Cardiac muscle cell (in vitro differentiated cells and primary cell): Measurements from ENCODE around the gene CASP6. TPM values are rescaled to one million over a fixed set of nuclear protein-coding genes. Genes with fewer than 3 reads are reported as not detected.
"Not testable (repeated sequence)": the region's sequence is repeated elsewhere in the genome, so short reads cannot be mapped to it uniquely, and the experiment has no call there.

Experiments used
- DNase-seq, 2 donors: peaks; one replicate each; pipeline versions ENCODE4 v3.0.0 to v3.0.0-alpha.2; 2010 to 2017; ENCODE audit warnings: low read depth in 1 of 2, low spot score in 1 of 2
- H3K27ac ChIP-seq: fragments of 200-600 bp; sonication (generic); 2 replicates; pipeline ENCODE4 v1.5.1; 2016
- H3K27me3 ChIP-seq: fragments of 200-600 bp; sonication (generic); 2 replicates; pipeline ENCODE4 v1.6.0; 2016; ENCODE audit warnings: control low read depth
- H3K36me3 ChIP-seq: fragments of 200-600 bp; sonication (generic); 2 replicates; pipeline ENCODE4 v1.5.1; 2016; ENCODE audit warnings: control low read depth
- H3K4me1 ChIP-seq: fragments of 200-600 bp; sonication (generic); 2 replicates; pipeline ENCODE4 v1.8.1; 2017; ENCODE audit warnings: low read depth, mild to moderate bottlenecking, mixed run types
- H3K4me3 ChIP-seq: fragments of 200-600 bp; sonication (generic); 2 replicates; pipeline ENCODE4 v1.5.1; 2016; ENCODE audit warnings: mild to moderate bottlenecking
- H3K9me3 ChIP-seq: fragments of 200-600 bp; sonication (generic); 2 replicates; pipeline ENCODE4 v1.5.1; 2017; ENCODE audit warnings: low read depth, mild to moderate bottlenecking, control low read depth
- polyA plus RNA-seq: library from polyadenylated mRNA; unstranded; fragments of >200 nt; fragmentation: Nextera tagmentation; extraction: Ambion mirVana; gene quantifications from 2 replicates; pipeline ENCODE4 v1.2.1, GENCODE V29; 2016
- total RNA-seq: library from RNA; depleted of rRNA; stranded (reverse); fragments of >200 nt; gene quantifications from 2 replicates; pipeline ENCODE4 v1.2.3, GENCODE V29; 2016
- TF ChIP-seq, protein P1 (sequence below): IDR thresholded peaks from 2 replicates; pipeline ENCODE4 v1.5.1; 2012; ENCODE audit warnings: low read depth, mild to moderate bottlenecking, low read length

CASP6 gene
- total and polyA plus RNA-seq, 2 experiments from 2014 or later, result 28.9 to 45.6 TPM

DNA sequence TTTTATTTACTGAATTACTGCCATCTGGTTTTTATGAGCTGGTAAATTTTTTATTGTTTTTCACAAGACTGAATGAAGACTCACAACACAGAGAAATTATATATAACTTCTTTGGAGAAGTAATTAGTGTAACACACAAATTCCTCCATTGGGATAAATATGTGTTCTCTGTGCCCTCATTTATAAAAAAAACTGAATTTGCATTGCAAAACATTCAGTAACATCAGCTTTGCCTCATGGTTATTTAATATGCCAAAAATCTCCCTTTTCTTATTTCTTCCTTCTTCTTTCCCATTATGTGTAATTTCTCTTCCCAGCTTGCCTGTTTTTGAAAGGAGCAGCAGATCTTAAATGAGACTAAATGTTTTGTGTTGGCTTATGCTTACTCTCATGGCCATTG lies 18.5 kb downstream of the CASP6 start:
- Histone ChIP-seq H3K27ac (no peak overlapping the region), H3K9me3 (no peaks in the 10 kb centered on the region), H3K36me3 (peaks cover 3% of the 10 kb centered on the region), H3K4me3 (no peak overlapping the region), H3K4me1 (no peaks in the 10 kb centered on the region), H3K27me3 (no peaks in the 10 kb centered on the region)
- TF ChIP-seq, protein P1, sequence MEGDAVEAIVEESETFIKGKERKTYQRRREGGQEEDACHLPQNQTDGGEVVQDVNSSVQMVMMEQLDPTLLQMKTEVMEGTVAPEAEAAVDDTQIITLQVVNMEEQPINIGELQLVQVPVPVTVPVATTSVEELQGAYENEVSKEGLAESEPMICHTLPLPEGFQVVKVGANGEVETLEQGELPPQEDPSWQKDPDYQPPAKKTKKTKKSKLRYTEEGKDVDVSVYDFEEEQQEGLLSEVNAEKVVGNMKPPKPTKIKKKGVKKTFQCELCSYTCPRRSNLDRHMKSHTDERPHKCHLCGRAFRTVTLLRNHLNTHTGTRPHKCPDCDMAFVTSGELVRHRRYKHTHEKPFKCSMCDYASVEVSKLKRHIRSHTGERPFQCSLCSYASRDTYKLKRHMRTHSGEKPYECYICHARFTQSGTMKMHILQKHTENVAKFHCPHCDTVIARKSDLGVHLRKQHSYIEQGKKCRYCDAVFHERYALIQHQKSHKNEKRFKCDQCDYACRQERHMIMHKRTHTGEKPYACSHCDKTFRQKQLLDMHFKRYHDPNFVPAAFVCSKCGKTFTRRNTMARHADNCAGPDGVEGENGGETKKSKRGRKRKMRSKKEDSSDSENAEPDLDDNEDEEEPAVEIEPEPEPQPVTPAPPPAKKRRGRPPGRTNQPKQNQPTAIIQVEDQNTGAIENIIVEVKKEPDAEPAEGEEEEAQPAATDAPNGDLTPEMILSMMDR, result no peak
- DNase-seq, result no peak

DNA sequence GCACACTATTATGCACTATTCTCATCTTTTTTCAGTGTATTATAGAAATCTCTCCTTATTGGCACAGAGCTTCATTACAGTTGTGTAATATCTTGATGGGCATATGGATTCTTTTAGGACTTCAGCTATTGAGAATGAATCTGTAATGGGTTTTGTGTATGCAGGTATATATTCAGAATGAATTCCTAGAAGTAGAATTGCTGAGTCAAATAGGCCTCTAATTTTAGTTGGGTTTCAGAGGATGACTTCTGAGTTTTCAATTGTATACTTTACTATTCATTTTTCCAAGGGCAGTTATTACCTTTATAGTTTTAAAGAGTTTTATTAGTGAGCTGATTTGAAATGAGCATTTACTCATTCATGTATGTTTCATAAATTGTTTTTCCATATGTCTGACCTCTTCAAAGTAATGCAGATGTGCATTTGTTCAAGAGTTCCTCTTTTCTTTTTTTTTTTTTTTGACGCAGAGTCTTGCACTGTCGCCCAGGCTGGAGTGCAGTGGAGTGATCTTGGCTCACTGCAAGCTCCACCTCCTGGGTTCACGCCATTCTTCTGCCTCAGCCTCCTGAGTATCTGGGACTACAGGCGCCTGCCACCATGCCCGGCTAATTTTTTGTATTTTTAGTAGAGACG lies 19.5 kb downstream of the CASP6 start:
- Histone ChIP-seq H3K27me3 (no peaks in the 10 kb centered on the region), H3K36me3 (peaks cover 3% of the 10 kb centered on the region), H3K4me3 (no peak overlapping the region), H3K9me3 (no peaks in the 10 kb centered on the region), H3K27ac (no peak overlapping the region), H3K4me1 (no peaks in the 10 kb centered on the region)
- DNase-seq, result no peak
- TF ChIP-seq, protein P1, result no peak

DNA sequence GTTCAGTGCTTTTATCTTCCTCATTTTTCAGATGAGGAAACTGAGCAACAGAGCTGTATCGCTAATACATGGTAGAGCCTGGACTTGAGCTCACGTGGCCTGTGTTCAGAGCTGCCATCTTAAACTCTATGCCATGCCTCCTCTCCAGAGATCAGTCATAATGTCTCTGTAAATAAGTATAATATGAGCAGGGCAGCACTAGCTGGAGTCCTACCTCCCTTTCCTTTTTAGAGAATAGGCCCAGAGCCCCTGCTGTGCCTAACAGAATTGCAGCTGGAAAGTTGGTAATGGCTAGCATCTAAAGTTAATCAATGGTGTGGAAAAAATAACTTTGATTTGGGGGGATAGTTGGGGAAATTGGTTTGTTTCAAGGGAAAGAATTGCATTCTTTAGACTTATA lies 20.4 kb downstream of the CASP6 start:
- H3K9me3 ChIP-seq, result no peaks in the 10 kb centered on the region
- H3K4me3 ChIP-seq, result no peak overlapping the region
- no peaks in the 10 kb centered on the region for H3K4me1 ChIP-seq
- DNase-seq, result no peak
- no peak overlapping the region for H3K27ac ChIP-seq
- TF ChIP-seq, protein P1, result no peak
- H3K27me3 ChIP-seq, result no peaks in the 10 kb centered on the region
- H3K36me3 ChIP-seq, result peaks cover 3% of the 10 kb centered on the region

DNA sequence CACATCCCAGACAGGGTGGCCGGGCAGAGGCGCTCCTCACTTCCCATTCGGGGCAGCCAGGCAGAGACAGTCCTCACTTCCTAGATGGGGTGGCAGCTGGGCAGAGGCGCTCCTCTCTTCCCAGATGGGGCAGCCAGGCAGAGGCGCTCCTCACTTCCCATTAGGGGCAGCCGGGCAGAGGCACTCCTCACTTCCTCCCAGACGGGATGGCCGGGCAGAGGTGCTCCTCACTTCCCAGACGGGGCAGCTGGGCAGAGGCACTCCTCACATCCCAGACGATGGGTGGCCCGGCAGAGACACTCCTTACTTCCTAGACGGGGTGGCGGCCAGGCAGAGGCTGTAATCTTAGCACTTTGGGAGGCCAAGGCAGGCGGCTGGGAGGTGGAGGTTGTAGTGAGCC lies 24.3 kb downstream of the CASP6 start:
- not testable (repeated sequence) for H3K4me1 ChIP-seq, H3K36me3 ChIP-seq

DNA sequence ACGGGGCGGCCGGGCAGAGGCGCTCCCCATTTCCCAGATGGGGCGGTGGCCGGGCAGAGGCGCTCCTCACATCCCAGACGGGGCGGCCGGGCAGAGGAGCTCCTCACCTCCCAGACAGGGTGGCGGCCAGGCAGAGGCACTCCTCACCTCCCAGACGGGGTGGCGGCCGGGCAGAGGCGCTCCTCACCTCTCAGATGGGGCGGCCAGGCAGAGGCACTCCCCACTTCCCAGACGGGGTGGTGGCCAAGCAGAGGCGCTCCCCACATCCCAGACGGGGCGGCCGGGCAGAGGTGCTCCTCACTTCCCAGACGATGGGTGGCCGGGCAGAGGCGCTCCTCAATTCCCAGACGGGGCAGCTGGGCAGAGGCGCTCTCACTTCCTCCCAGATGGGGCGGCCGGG lies 24.8 kb downstream of the CASP6 start:
- not testable (repeated sequence) for H3K27me3 ChIP-seq, H3K27ac ChIP-seq, H3K4me3 ChIP-seq, H3K4me1 ChIP-seq, DNase-seq, H3K9me3 ChIP-seq, H3K36me3 ChIP-seq

More for the DNA sequence above, 24.3 kb downstream of the CASP6 start:
- not testable (repeated sequence) for DNase-seq, H3K9me3 ChIP-seq, H3K27ac ChIP-seq, H3K4me3 ChIP-seq, H3K27me3 ChIP-seq

DNA sequence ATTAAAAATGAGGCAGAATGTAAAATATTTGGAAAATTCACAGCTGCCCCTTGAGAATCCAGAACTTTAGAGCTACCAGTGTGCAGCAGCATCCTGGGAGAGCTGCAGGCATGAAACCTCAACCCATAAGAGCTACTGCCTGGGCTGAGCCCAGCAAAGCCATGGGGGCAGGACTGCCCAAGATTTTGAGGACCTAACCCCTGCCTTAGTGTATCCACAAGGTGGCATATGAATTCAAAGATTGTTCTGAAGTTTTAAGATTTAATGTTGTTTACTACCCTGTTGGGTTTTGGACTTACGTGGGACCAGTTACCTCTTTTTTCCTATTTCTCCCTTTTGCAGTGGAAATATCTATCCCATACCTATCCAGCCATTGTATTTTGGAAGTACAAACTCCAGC lies 26.4 kb downstream of the CASP6 start:
- Histone ChIP-seq H3K27me3 (no peaks in the 10 kb centered on the region), H3K4me1 (no peaks in the 10 kb centered on the region), H3K9me3 (no peaks in the 10 kb centered on the region), H3K4me3 (no peak overlapping the region), H3K27ac (no peak overlapping the region), H3K36me3 (no peaks in the 10 kb centered on the region)
- peak in 1 of 2 donors; percentile 11 for DNase-seq
- TF ChIP-seq, protein P1, result no peak
